ENCODE results near the gene SLC38A11.
"Not testable (repeated sequence)": the region's sequence is repeated elsewhere in the genome, so short reads cannot be mapped to it uniquely, and the experiment has no call there.

SLC38A11 gene

GRCh38 chr2:164954954-164955701 lies at the start of gene SLC38A11:
Gene SLC38A11, minus strand, starts transcription at chr2:164955525. Its CDS starts 278 bp downstream, at chr2:164955247.
- DNase-seq, result peak; percentile 86

GRCh38 chr2:165003443-165004130 lies 48.3 kb upstream of the SLC38A11 start:
- DNase-seq, result no peak

- no peak for DNase-seq
Observed at GRCh38 chr2:165002638-165003037, 47.3 kb upstream of the SLC38A11 start.

GRCh38 chr2:164994664-164995299 lies 39.5 kb upstream of the SLC38A11 start:
- not testable (repeated sequence) for DNase-seq

GRCh38 chr2:164993287-164994016 lies 38.1 kb upstream of the SLC38A11 start:
- no peak for DNase-seq

GRCh38 chr2:164992818-164993217 lies 37.5 kb upstream of the SLC38A11 start:
- peak; percentile 93 for DNase-seq

- peak; percentile 40 for DNase-seq
Observed at GRCh38 chr2:164992093-164992454, 36.7 kb upstream of the SLC38A11 start.

GRCh38 chr2:164991361-164992092 lies 36.2 kb upstream of the SLC38A11 start:
- DNase-seq, result peak; percentile 40

- not testable (repeated sequence) for DNase-seq
Observed at GRCh38 chr2:164990953-164991352, 35.6 kb upstream of the SLC38A11 start.

- peak; percentile 18 for DNase-seq
Observed at GRCh38 chr2:164988805-164989204, 33.5 kb upstream of the SLC38A11 start.

- not testable (repeated sequence) for DNase-seq
Observed at GRCh38 chr2:164986027-164986426, 30.7 kb upstream of the SLC38A11 start.

- no peak for DNase-seq
Observed at GRCh38 chr2:164984428-164984827, 29.1 kb upstream of the SLC38A11 start.

- DNase-seq, result peak; percentile 65
Observed at GRCh38 chr2:164981217-164981990, 26.1 kb upstream of the SLC38A11 start.

GRCh38 chr2:164980688-164981087 lies 25.4 kb upstream of the SLC38A11 start:
- not testable (repeated sequence) for DNase-seq

GRCh38 chr2:164979113-164979512 lies 23.8 kb upstream of the SLC38A11 start:
- peak; percentile 20 for DNase-seq

- not testable (repeated sequence) for DNase-seq
Observed at GRCh38 chr2:164976875-164977470, 21.6 kb upstream of the SLC38A11 start.

- no peak for DNase-seq
Observed at GRCh38 chr2:164976301-164976700, 21.0 kb upstream of the SLC38A11 start.

GRCh38 chr2:164975891-164976290 lies 20.6 kb upstream of the SLC38A11 start:
- no peak for DNase-seq

- no peak for DNase-seq
Observed at GRCh38 chr2:164974221-164974620, 18.9 kb upstream of the SLC38A11 start.

- no peak for DNase-seq
Observed at GRCh38 chr2:164972216-164972615, 16.9 kb upstream of the SLC38A11 start.
